NB4 (cell line): Measurements from ENCODE around the gene IGFBPL1.

Experiments used
- MAX ChIP-seq: IDR thresholded peaks from 2 replicates; pipeline ENCODE4 v1.6.1; 2011; ENCODE audit warnings: low read depth, low read length
- TF ChIP-seq, protein P1 (sequence below): IDR thresholded peaks from one replicate; pipeline ENCODE4 v1.5.1; 2012; ENCODE audit warnings: low read depth, low read length

DNA sequence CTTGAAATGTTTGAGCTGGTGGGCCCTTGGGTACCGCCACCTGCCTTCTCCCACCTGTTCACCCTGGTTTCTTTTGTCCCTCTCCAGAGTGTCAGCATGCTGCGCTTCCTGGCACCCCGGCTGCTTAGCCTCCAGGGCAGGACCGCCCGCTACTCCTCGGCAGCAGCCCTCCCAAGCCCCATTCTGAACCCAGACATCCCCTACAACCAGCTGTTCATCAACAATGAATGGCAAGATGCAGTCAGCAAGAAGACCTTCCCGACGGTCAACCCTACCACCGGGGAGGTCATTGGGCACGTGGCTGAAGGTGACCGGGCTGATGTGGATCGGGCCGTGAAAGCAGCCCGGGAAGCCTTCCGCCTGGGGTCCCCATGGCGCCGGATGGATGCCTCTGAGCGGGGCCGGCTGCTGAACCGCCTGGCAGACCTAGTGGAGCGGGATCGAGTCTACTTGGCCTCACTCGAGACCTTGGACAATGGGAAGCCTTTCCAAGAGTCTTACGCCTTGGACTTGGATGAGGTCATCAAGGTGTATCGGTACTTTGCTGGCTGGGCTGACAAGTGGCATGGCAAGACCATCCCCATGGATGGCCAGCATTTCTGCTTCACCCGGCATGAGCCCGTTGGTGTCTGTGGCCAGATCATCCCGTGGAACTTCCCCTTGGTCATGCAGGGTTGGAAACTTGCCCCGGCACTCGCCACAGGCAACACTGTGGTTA is 28.4 kb downstream of the IGFBPL1 start:
- TF ChIP-seq, protein P1, sequence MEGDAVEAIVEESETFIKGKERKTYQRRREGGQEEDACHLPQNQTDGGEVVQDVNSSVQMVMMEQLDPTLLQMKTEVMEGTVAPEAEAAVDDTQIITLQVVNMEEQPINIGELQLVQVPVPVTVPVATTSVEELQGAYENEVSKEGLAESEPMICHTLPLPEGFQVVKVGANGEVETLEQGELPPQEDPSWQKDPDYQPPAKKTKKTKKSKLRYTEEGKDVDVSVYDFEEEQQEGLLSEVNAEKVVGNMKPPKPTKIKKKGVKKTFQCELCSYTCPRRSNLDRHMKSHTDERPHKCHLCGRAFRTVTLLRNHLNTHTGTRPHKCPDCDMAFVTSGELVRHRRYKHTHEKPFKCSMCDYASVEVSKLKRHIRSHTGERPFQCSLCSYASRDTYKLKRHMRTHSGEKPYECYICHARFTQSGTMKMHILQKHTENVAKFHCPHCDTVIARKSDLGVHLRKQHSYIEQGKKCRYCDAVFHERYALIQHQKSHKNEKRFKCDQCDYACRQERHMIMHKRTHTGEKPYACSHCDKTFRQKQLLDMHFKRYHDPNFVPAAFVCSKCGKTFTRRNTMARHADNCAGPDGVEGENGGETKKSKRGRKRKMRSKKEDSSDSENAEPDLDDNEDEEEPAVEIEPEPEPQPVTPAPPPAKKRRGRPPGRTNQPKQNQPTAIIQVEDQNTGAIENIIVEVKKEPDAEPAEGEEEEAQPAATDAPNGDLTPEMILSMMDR = no peak
- TF ChIP-seq MAX = no peak
